NCI-H774 (cell line): ENCODE results near the gene HOXC10.

Experiments used
- DNase-seq: peaks from one replicate; lab custom pipeline; 2025; lab: John Stamatoyannopoulos, UW

HOXC10 gene

GRCh38 chr12:54017027-54017788 is 32.3 kb downstream of the HOXC10 start:
- peak; percentile 75 for DNase-seq

DNA sequence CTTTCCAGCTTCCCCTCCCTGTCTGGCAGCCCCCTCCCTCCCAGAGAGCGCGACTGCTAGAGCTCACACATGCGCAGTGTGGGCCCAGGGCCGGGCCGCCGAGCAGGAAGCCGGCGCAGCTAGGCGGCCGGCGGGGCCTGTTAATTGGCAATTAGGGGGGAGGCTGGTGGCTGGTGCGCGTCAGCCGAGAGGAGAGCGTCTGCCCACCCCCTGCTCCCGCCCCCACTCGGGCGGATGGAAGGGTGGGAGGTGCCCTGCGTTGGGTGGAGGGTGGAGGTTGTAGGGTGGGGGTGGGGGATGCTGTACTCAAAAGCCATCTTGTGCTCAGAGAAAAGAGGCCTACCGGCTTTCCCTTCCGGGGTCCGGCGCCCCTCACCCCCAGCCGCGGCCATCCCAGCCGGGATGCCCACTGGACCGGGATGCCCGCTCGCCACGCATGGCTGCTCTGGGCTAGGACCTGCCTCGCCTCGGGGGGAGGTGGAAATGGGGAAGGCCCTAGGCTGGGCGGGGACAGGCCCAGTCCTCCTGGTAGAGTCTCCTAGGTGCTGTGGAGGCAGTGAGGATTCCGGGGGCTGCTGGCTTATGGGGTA is 33.0 kb downstream of the HOXC10 start:
- peak; percentile 95 for DNase-seq

DNA sequence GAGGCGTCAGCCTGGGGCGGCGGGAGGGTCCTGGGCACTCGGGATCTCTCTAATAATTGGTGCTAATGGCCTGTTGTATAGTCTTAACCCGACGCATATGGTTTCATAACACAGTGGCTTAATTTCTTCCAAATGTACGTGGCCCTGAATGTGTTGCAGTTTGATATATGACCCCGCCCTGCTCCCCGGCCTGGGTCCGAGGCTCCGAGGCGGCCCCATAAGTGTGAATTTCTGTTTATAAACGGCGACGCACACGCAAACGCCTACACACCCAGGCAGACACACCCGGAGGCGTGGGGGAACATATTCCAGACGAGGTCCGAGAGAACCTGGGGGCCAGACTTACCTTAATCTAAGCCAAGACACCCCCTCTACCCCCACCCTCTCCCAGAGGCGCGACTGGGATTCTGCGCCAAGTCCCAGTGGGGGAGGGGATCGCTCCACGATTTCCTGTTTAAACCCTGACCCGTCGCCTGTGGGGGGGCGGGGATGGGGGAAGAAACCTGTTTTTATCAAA is 33.6 kb downstream of the HOXC10 start:
- DNase-seq: no peak

- no peak for DNase-seq
These were observed 34.3 kb downstream of the HOXC10 start for GRCh38 chr12:54019091-54019811.

DNA sequence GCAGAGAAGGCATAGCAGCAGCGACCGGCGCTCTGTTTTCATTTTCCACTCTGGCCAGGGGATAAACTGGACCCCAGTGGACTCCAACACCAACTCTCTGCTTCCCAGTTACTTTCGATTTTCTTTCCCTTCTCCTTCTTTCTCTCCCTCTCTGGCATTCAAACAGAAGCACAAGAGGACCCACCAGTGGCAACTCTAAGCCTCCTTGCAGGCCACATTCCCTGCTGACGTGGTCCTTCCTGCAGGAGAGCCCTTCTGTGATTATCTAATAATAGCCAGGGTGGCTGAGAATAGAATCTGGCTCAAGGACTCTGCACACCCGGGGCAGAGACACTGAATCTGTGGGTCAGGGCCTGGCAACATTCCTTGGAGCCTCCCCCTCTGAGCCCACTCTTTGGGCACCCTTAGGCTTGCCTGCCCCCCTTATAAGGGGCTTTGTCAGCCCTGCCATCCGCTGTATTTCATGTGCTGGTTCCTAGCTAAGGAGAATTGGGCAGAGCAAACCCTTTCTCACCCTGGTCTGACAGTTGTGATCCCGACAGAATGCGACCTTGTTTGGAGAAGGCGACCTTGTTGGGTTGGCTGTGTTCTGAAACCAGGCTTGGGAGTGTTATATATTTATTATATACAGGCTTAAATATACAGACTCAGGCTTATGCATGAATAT is 35.1 kb downstream of the HOXC10 start:
- no peak for DNase-seq

DNA sequence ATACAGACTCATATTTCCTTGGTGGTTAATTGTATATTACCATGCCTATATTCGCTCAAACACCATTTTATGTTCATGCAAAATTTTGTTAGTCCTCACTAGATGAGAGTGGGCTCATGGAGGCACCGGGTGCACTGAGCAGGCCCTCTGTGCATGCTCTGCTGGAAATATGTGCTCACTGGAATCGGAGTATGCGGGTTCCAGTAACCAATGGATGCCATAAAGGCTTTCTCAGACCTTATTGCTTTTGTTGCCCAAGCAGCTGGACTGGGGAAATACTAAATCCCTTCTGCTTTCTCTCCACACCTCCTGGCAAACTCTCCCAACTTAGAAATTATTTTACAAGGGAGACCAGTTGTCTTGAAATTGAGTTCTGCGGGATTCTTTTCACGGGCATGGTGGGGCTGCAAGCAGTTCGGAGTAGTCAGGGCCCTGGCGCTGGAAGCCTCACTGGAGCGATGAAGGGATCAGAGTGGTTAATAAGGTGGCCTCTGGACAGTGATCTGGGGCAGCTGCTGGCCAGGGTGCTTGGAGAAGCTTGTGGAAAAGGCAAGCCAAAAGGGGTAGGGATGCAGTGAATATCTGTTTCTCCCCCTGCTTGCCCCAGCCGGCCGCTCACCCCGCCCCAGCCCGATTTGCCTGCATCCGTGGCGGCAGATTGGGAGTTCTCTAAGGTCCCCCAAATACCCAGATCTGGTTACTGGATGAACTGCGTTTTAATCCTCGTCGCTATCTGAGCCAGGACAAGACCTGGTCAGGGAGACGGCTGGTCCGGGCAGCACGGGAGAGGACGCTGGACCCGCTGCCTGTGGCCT is 35.9 kb downstream of the HOXC10 start:
- no peak for DNase-seq

DNA sequence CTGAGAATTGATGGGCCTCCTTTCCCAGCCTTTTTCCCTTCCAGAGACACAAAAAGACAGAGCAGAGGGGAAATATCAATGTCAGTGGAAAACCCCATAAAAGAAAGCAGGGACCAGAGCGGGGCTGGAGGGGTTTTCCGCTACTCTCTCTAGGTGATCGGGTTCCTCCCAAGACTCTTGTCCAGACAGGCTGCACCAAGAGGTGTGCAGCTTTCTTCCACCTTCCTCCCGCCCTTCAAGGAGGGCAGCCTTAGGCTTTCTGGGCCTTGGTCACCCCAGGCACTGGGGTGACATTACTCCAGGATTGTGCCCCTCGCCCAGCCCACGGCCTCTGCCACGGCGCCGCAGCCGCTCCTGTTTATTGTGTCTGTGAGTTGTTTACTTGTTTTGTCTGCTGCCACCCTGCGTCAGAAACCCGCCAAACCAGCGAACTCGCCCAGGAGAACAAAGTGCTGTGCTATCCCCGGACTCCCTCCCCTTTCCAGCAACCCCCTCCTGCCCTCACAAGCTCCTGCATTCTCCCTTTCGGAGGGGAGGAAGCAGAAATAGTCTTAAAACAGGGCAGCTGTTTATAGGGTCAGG is 36.6 kb downstream of the HOXC10 start:
- no peak for DNase-seq

DNA sequence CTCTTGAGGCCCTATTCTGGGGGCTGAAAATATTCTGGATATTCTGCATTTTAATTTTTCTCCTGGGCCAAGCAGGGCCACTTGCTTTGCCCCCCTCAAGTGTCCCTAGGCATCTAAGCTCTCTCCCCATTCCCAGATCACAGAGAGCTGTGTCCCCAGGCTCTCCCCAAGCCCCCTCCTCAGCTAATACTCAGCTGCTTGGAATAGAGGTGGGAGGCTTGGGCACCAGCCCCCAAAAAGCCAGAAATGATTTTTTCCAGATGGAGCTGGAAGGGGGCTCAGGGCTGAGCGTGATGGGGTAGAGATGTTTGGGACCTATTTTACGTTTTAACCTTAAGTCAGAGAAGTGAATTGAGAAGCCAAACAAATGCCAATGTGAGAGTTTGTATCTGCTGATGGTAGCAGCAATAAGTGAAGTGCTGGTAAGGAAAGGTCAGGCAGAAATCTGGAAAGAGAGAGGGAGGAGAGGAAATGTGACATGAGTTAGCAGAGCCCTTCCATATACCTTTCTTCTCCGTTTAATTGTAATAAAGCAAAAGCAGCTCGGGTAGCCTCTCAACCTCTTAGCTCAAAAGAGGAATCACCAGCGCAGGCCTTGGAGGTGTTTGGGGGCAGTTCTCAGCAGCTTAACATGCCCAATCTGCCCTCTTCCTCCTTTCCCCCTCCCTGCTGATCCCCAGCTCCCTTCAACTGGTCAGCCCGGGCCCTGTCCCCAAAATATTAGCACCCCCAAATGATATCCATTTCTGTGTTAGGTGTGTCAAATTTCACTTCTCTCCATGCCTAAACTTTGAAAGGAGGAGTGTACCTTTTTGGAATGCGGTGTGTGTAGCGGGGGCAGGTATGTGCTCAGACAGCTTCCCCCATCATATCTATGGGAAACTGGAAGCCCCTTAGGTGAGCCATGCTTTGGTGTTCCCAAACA is 38.3 kb downstream of the HOXC10 start:
- no peak for DNase-seq

- no peak for DNase-seq
These were observed 39.2 kb downstream of the HOXC10 start for GRCh38 chr12:54024127-54024526.

DNA sequence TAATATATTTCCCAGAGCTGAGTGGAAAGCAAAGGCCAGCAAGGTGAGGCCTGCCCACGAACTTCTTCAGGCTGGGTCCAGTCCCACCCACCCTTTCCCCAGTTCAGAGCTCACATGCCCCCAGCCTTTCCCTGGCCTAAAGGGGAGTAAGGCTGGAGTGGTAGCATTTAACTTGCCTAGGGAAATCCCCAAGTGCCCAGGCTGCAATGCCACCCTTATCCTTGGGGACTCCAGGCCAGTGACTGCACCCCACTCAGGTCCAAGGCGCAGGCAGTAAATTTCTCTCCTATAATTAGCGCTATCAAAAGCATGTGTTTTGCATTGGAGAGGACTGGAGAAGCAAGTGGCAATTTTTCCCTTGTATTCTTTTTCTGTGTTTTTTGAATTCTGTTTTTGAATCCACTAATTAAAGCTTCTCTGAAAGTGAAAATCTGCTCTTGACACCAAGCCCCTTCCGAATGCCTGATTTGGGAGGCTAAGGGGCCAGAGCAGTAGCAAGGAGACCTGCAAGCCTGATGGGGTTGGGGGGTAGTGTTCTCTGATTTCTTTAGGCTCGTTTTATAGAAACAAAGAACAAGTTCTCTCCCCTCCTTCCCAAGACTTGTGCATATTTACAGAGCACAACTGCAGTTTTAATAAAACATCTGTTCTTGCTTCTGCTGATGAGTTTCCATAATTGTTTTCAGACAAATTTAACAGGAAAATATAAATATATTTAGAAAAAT is 39.8 kb downstream of the HOXC10 start:
- DNase-seq: no peak

GRCh38 chr12:54025499-54026405 is 40.8 kb downstream of the HOXC10 start:
- no peak for DNase-seq

GRCh38 chr12:54026640-54027441 is 41.9 kb downstream of the HOXC10 start:
- no peak for DNase-seq

DNA sequence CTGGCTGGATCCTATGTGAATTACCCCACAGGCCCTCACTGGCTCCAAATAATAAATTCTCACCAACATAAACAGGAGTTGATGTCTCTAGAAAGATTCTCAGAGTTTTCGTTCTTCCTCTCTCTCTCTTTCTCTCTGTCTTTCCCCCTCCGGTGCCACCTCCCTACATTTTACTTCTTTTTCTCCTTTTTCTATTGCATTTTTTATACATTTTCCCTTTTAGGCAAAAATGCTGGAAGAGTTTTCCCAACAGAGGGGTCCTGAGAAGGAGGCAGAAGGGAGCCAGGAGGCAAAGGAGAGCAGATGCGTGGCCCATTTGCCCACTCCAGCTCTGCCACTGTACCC is 42.5 kb downstream of the HOXC10 start:
- DNase-seq: no peak

DNA sequence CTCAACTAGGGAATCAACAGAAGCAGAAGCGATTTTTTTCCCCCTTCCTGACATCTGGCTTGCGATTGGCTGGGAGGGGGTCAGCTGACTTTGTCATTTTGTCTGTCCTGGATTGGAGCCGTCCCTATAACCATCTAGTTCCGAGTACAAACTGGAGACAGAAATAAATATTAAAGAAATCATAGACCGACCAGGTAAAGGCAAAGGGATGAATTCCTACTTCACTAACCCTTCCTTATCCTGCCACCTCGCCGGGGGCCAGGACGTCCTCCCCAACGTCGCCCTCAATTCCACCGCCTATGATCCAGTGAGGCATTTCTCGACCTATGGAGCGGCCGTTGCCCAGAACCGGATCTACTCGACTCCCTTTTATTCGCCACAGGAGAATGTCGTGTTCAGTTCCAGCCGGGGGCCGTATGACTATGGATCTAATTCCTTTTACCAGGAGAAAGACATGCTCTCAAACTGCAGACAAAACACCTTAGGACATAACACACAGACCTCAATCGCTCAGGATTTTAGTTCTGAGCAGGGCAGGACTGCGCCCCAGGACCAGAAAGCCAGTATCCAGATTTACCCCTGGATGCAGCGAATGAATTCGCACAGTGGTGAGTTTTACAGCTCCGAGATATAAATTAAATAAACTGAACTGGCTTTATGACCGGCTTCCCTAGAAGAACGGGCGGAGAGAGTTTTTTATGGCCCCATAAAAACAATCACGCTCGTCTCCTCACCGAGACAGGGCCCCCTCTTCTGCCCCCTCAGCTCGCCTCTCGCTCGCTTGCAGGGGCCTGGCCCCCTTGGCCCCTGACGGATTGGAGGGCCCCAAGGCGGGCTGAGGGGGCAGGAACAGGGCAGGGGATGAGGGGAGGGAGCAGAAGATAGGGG is 43.6 kb downstream of the HOXC10 start, which contains the start of gene HOXC6:
Gene HOXC6, plus strand, starts transcription at position 127 of the 888 bp plus-strand sequence. Its CDS starts 82 bp downstream, at position 209.
- DNase-seq: no peak

- no peak for DNase-seq
These were observed 44.8 kb downstream of the HOXC10 start for GRCh38 chr12:54029529-54030441.
